Heart right ventricle (tissue), 16 donors: ENCODE measurements around the gene BMS1. TPM values are rescaled to one million over a fixed set of nuclear protein-coding genes. Genes with fewer than 3 reads are reported as not detected.
"Not testable (repeated sequence)": the region's sequence is repeated elsewhere in the genome, so short reads cannot be mapped to it uniquely, and the experiment has no call there.

ENCODE experiments used
- ATAC-seq, 8 donors: fragments of 200-7000 bp; cut with Tn5 transposase; one replicate each; pipeline ENCODE4 v1.9.1; 2020; ENCODE audit warnings: mild to moderate bottlenecking in 8 of 8, moderate library complexity in 8 of 8, moderate number of reproducible peaks in 1 of 8
- DNase-seq, 2 donors: peaks; one replicate each; pipeline ENCODE4 v3.0.0-alpha.2; 2020
- H3K27ac ChIP-seq, 10 donors: fragments of 200-600 bp; sonication (generic) in 2 of 10; one replicate each; pipeline versions ENCODE4 v1.5.0 to v1.8.0; 2020 to 2022; ENCODE audit warnings: mild to moderate bottlenecking in 3 of 10
- H3K27me3 ChIP-seq, 7 donors: fragments of 200-600 bp; one replicate each; pipeline ENCODE4 v1.8.0; 2021 to 2022; ENCODE audit warnings: mild to moderate bottlenecking in 2 of 7
- H3K36me3 ChIP-seq, 9 donors: fragments of 200-600 bp; sonication (generic) in 1 of 9; one replicate each; pipeline versions ENCODE4 v1.5.0 to v1.8.0; 2020 to 2022; ENCODE audit warnings: mild to moderate bottlenecking in 2 of 9
- H3K4me1 ChIP-seq, 9 donors: fragments of 200-600 bp; sonication (generic) in 1 of 9; one replicate each; pipeline versions ENCODE4 v1.5.0 to v1.8.0; 2020 to 2022; ENCODE audit warnings: mild to moderate bottlenecking in 4 of 9
- H3K4me3 ChIP-seq, 10 donors: fragments of 200-600 bp; sonication (generic) in 2 of 10; one replicate each; pipeline versions ENCODE4 v1.5.0 to v1.8.0; 2020 to 2022; ENCODE audit warnings: mild to moderate bottlenecking in 7 of 10, moderate library complexity in 2 of 10
- H3K9me3 ChIP-seq, 11 donors: fragments of 200-600 bp in 10 of 11; sonication (generic) in 2 of 11; one replicate each; pipeline versions ENCODE4 v1.5.0 to v1.8.0; 2013 to 2022; ENCODE audit warnings: mild to moderate bottlenecking in 2 of 11, control low read depth in 1 of 11, moderate library complexity in 1 of 11
- CTCF ChIP-seq, 9 donors: fragments of 200-600 bp; sonication (generic) in 2 of 9; IDR thresholded peaks; one replicate each; pipeline versions ENCODE4 v1.5.0 to v1.8.0; 2021 to 2022; ENCODE audit warnings: antibody characterized with exemption in 9 of 9, mild to moderate bottlenecking in 5 of 9, moderate library complexity in 1 of 9
- WGBS, 2 donors: extraction: QIAGEN DNeasy Blood & Tissue Kit; methylation state at CpG; one replicate each; pipeline ENCODE4 v1.1.7; 2013; ENCODE audit warnings: inconsistent platforms in 1 of 2; 5-methylcytosine and 5-hydroxymethylcytosine counted together
- intact Hi-C, 10 donors: fragments of 100-400 bp; cut with DNase I; formaldehyde crosslinking; loops; one replicate each; pipeline versions ENCODE4 v1.11.1 to v1.14.2; 2022
- polyA plus RNA-seq, 2 donors: library from polyadenylated mRNA; stranded (reverse); fragments of 200-250 nt; gene quantifications; one replicate each; pipeline ENCODE4 v1.2.3, GENCODE V29; 2013
- total RNA-seq, 10 donors: library from RNA; stranded (reverse); fragmentation: NEBNext Ultra II Directional in 3 of 10; extraction: Animal tissue kit (Norgen Biotek cat#: 25700) in 3 of 10; gene quantifications; one replicate each; pipeline versions ENCODE4 v1.2.1 to v1.2.4, GENCODE V29; 2021 to 2023
- donor health status: Arrhythmogenic right ventricular cardiomyopathy.
- donor health status: ischemic (EF 13 %, LVEDD 7.1; RV severe dilation, severe dysfunction).
- donor health status: healthy with polysubstance abuse.
- donor health status: DM: no; HTN: yes; CAD: no.
- donor health status: DM: no; HTN: no; CAD: no.
- donor health status: ischemic (EF 25% LVEDD 6.9; RV normal size, moderate dysfunction).
- donor health status: ischemic (EF 25% LVEDD 5.7; RV mildly dilated, moderate dysfunction).
- donor health status: healthy.
- donor health status: DM: yes; HTN: yes; CAD: no.
- donor health status: Ischemic cardiomyopathy.
- donor health status: ischemic (EF 35%, LVEDD 5.7; RV mildly dilated, moderate dysfunction).
- donor health status: nonischemic (EF 11% LVEDD 7.7; RV severe dilation, severe dysfunction).
- donor health status: DM: yes; HTN: yes; CAD: no.
- donor health status: PGD.
- donor health status: ischemic (EF 29% LVEDD 5.4; RV normal size, mild dysfunction).
- donor health status: nonischemic (EF 23%, LVEDD 6.1; RV moderate dilation, normal function).

Gene BMS1
- total and polyA plus RNA-seq, 12 donors, result 8.0 to 16.5 (median 13.2) TPM

DNA sequence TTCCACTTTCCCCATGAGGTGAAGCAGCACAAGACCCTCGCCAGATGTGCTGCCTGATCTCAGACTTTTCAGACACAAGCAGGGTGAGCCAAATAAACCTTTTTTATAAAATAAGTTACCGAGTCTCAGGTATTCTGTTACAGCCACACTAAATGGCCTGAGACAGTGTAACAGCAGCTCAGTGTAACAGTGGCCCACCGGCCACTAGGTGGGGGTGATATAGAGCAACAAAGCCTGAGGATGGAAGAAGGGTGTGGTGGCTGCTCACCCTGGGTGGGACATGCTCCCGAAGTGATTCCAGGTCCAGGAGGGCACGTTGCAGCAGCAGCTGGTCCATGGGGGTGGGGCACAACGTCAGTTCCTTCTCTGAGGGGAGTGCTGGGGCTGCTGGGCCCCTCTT lies 44.6 kb downstream of the BMS1 start:
- no peak overlapping the region for H3K4me3 ChIP-seq
- no peak for ATAC-seq
- peaks cover 0 to 95% (median 38%) of the 10 kb centered on the region in 9 donors for H3K36me3 ChIP-seq
- intact Hi-C loops, result no loop called here
- 66 to 70% methylated on average over 6 of the region's 6 CpGs for WGBS, 2 donors
- peaks cover 0 to 9% (median 0%) of the 10 kb centered on the region in 11 donors for H3K9me3 ChIP-seq
- peak overlapping the region in 1 of 10 donors; percentile 15 for H3K27ac ChIP-seq
- DNase-seq, result no peak
- TF ChIP-seq CTCF (IDR thresholded peaks at IDR 0.05), result peak in 2 of 9 donors; percentile 19 to 22
- no peaks in the 10 kb centered on the region for H3K27me3 ChIP-seq
- peaks cover 0 to 11% (median 5%) of the 10 kb centered on the region in 9 donors for H3K4me1 ChIP-seq

GRCh38 chr10:42828391-42828790 lies 45.8 kb downstream of the BMS1 start:
- intact Hi-C loops, ATAC-seq, H3K9me3 ChIP-seq, H3K27ac ChIP-seq, DNase-seq, H3K4me3 ChIP-seq, H3K27me3 ChIP-seq: not testable (repeated sequence)
- WGBS, 2 donors, result 82 to 91% methylated on average over 4 of the region's 4 CpGs
- Histone ChIP-seq H3K4me1 (peaks cover 0 to 11% (median 5%) of the 10 kb centered on the region in 9 donors), H3K36me3 (peaks cover 0 to 91% (median 36%) of the 10 kb centered on the region in 9 donors)

DNA sequence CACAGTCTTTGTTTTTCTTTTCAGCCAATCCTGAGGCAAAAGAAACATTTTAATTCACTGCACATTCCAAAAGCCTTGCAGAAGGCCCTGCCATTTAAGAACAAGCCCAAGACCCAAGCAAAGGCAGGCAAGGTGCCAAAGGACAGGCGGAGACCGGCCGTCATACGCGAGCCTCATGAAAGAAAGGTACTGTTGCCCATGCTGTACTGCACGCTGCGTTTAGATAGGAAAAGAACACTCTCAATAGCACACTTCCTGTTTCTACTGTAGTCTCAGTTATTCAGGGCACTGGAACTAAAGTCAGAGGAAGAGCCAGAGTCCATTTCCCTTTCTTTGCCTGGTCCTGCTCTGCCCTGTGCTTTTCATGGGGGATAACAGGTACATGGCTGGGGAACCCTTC lies 47.6 kb downstream of the BMS1 start:
- H3K27me3 ChIP-seq, result no peaks in the 10 kb centered on the region
- no peaks in the 10 kb centered on the region for H3K9me3 ChIP-seq
- no peak for TF ChIP-seq CTCF (IDR thresholded peaks at IDR 0.05)
- H3K4me3 ChIP-seq, result no peak overlapping the region
- H3K27ac ChIP-seq, result no peak overlapping the region
- intact Hi-C loops, result no loop called here
- ATAC-seq (peak in 2 of 8 donors; percentile 14 to 47), DNase-seq (no peak)
- whole genome bisulfite sequencing, 2 donors, result 66 to 75% methylated on average over 7 of the region's 7 CpGs
- peaks cover 0 to 11% (median 4%) of the 10 kb centered on the region in 9 donors for H3K4me1 ChIP-seq
- peaks cover 0 to 73% (median 25%) of the 10 kb centered on the region in 9 donors for H3K36me3 ChIP-seq

DNA sequence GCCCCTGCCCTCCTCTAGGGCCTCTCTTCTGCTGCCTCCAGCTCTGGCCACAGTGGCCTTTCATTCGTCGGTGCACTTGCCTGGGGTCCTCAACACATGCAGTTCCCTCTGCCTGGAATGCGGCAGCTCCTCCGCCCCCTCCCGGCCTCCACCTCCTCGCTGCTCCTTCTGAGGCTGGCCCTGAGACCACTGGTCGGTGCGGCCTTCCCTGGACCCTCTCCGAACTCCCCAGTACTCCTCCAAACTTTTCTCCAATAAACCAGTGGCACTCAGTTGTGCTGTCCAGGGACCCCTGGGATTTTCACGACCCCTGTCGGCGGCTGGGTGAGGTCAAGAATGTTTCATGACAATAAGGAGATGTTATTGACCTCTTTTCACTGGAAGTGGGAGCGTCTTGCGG lies 53.5 kb downstream of the BMS1 start:
- Histone ChIP-seq H3K27ac (no peak overlapping the region), H3K27me3 (peaks cover 0 to 31% (median 18%) of the 10 kb centered on the region in 7 donors), H3K4me3 (no peak overlapping the region), H3K4me1 (peaks cover 0 to 10% (median 0%) of the 10 kb centered on the region in 9 donors), H3K9me3 (no peaks in the 10 kb centered on the region), H3K36me3 (peaks cover 0 to 19% (median 9%) of the 10 kb centered on the region in 9 donors)
- intact Hi-C loops, result no loop called here
- no peak for DNase-seq
- no peak for ATAC-seq
- no peak for TF ChIP-seq CTCF (IDR thresholded peaks at IDR 0.05)
- 53 to 55% methylated on average over 14 of the region's 14 CpGs for WGBS, 2 donors

GRCh38 chr10:42836771-42837468 lies 54.3 kb downstream of the BMS1 start:
- ATAC-seq (peak in 5 of 8 donors; percentile 46 to 79 (median 70)), DNase-seq (no peak)
- TF ChIP-seq CTCF (IDR thresholded peaks at IDR 0.05), result peak in 2 of 9 donors; percentile 16 to 24
- peaks cover 0 to 10% (median 0%) of the 10 kb centered on the region in 9 donors for H3K4me1 ChIP-seq
- H3K36me3 ChIP-seq, result peaks cover 0 to 11% (median under 1%) of the 10 kb centered on the region in 9 donors
- no peaks in the 10 kb centered on the region for H3K9me3 ChIP-seq
- WGBS, 2 donors, result 4% methylated on average over 60 of the region's 60 CpGs
- peak overlapping the region; percentile 10 to 57 (median 44) for H3K4me3 ChIP-seq
- peaks cover 0 to 31% (median 18%) of the 10 kb centered on the region in 7 donors for H3K27me3 ChIP-seq
- intact Hi-C loops, result no loop called here
- H3K27ac ChIP-seq, result no peak overlapping the region

DNA sequence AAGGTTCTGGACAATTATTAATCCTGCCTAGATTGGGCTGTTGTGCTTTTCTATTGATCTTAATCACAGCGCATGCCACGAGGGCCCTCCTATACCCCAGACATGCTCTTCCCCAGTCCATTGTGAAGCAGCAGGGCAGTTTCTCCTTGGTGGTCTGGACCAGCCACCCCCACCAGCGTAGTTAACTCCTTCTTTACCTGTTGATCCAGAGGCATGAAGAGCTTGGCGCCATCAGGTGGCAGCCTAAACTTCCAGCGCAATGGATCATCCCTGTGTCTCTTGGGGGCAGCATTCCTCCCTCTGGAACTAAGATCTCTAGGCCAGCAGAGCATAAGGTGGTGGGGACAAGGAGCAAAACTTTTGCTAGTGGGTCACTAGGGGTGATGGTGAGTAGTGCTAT lies 62.2 kb downstream of the BMS1 start:
- DNase-seq, H3K9me3 ChIP-seq, H3K27ac ChIP-seq, ATAC-seq, H3K4me1 ChIP-seq, H3K4me3 ChIP-seq, H3K36me3 ChIP-seq, intact Hi-C loops: not testable (repeated sequence)
- H3K27me3 ChIP-seq, result peaks cover 0 to 33% (median 12%) of the 10 kb centered on the region in 7 donors
- 5 to 10% methylated on average over 5 of the region's 5 CpGs for WGBS, 2 donors

DNA sequence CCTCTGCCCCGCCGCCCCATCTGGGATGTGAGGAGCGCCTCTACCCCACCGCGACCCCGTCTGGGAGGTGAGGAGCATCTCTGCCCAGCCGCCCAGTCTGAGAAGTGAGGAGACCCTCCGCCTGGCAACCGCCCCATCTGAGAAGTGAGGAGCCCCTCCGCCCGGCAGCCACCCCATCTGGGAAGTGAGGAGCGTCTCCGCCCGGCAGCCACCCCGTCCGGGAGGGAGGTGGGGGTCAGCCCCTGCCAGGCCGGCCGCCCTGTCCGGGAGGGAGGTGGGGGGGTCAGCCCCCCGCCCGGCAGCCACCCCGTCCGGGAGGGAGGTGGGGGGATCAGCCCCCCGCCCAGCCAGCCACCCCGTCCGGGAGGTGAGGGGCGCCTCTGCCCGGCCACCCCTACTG lies 64.7 kb downstream of the BMS1 start:
- H3K4me3 ChIP-seq, H3K9me3 ChIP-seq, intact Hi-C loops, DNase-seq, H3K27ac ChIP-seq, ATAC-seq, H3K4me1 ChIP-seq, H3K36me3 ChIP-seq: not testable (repeated sequence)
- WGBS, 2 donors, result 90 to 94% methylated on average over 19 to 28 of the region's 28 CpGs
- H3K27me3 ChIP-seq, result peaks cover 0 to 51% (median 22%) of the 10 kb centered on the region in 7 donors
